ENCODE data around the gene WDCP. TPM values are rescaled to one million over a fixed set of nuclear protein-coding genes. Genes with fewer than 3 reads are reported as not detected.

The WDCP gene
- total RNA-seq, 1 donor from 2014 or later, result 9.3 TPM

GRCh38 chr2:23988371-23988770 lies 58.8 kb downstream of the WDCP start:
- TF ChIP-seq CTCF (IDR thresholded peaks at IDR 0.05), result peak; percentile 29
- no peak overlapping the region for H3K4me3 ChIP-seq
- H3K36me3 ChIP-seq, result peaks cover 23% of the 10 kb centered on the region
- ATAC-seq (peak; percentile 46), DNase-seq (no peak)
- intact Hi-C loops (cut with DNase I), result no loop called here
- H3K9me3 ChIP-seq, result no peaks in the 10 kb centered on the region
- H3K4me1 ChIP-seq, result no peaks in the 10 kb centered on the region
- H3K27me3 ChIP-seq, result no peaks in the 10 kb centered on the region
- H3K27ac ChIP-seq, result no peak overlapping the region

Other genes with a start within 250 kb of the WDCP start
- 24.0 TPM for gene ATAD2B, start 120.3 kb downstream of the WDCP start, total RNA-seq
- gene UBXN2A, start 106.9 kb downstream of the WDCP start, total RNA-seq, result 12.7 TPM
- gene MFSD2B, start 37.3 kb downstream of the WDCP start, total RNA-seq, result 0.35 TPM
- gene FKBP1B, start 2.4 kb upstream of the WDCP start, total RNA-seq, result 13.2 TPM
- gene SF3B6, start 28.9 kb upstream of the WDCP start, total RNA-seq, result 55.2 TPM
- 44.3 TPM for gene TP53I3, start 37.4 kb upstream of the WDCP start, total RNA-seq
- 1.5 TPM for gene PFN4, start 75.9 kb upstream of the WDCP start, total RNA-seq
- 28.4 TPM for gene FAM228B, start 76.1 kb upstream of the WDCP start, total RNA-seq
- gene FAM228A, start 127.7 kb upstream of the WDCP start, total RNA-seq, result 0.64 TPM